ENCODE results near the gene EML6. TPM values are rescaled to one million over a fixed set of nuclear protein-coding genes. Genes with fewer than 3 reads are reported as not detected.

EML6 gene
- polyA plus RNA-seq, 1 donor from 2014 or later: 3.8 TPM

DNA sequence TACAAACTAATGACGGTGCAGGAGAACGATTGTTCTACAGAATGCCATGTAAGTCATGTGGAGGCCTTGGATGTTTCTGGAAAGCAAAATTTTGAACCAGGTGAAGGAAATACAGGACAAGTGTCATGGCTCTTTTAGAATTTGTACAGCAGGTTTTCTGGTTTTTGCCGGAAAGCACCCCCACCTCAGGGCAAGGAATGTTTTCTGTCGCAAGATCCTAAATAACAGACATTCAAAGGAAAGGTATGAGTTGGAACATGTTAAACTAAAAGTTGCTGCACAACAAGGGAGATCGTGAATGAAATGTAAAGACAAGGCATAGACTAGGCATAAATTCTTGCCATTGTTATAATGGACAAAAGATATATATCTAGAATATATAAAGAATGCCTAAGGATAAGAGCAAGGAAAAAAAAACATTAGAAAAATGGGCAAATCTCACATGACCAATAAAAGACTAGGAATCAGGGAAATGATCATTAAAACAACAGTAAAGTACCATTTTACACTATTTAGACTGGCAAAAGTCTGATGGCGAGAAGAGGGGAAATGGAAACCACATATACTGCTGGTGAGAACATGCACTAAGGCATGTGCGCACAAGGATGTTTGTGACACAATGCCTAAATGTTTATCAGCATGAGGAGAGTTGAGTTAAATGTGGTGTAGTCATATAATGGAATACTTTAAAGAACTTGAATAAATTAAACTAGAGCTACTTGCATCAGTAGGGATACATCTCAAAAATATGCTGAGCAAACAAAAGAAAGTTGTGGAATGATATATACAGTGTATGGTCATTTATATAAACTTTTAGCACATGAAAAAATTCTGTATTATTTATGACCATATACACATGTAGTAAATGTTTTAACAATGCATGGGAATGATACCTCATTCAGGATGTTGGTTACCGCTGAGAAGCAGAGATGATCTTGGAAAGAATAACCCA lies 127.0 kb downstream of the EML6 start:
- no peaks in the 10 kb centered on the region for H3K27me3 Mint-ChIP-seq
- H3K36me3 Mint-ChIP-seq: peaks cover 7% of the 10 kb centered on the region
- H3K9me3 Mint-ChIP-seq: no peaks in the 10 kb centered on the region
- no peak overlapping the region for H3K27ac Mint-ChIP-seq
- H3K4me1 Mint-ChIP-seq: peaks cover 0 to 3% (median 0%) of the 10 kb centered on the region in 3 donors
- no peak overlapping the region for H3K4me3 Mint-ChIP-seq

DNA sequence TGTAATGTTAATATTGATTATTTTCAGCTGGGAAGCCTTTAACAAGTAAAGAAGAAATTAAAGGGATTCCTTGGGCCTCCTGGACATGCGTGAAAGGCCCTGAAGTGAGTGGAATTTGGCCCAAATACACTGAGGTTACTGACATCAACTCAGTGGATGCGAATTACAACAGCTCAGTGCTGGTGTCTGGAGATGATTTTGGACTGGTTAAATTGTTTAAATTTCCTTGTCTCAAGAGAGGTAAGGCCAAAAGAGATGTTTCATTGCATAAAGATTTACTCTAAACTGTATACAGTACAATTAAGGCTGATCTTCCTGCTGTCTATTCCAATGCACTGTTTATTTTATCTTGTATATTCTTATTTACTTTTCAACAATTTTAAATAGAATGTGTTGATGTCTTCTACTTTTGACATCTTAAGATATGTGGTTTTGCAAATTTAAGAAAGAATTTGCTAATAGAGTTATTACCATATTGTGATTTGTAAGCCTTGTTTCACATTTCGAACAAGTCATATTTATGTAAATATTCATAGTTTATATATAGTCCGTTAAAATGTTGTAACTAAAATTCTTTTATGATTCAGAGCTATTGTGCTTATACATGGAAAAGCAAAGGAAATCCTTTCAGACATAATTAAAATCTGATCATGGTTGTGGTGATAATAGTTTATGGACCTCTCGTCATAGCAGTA lies 130.3 kb downstream of the EML6 start:
- Mint-ChIP-seq H3K4me1 (no peaks in the 10 kb centered on the region), H3K4me3 (no peak overlapping the region), H3K9me3 (no peaks in the 10 kb centered on the region), H3K27me3 (no peaks in the 10 kb centered on the region), H3K36me3 (peaks cover 9% of the 10 kb centered on the region), H3K27ac (no peak overlapping the region)

- Mint-ChIP-seq H3K36me3 (peaks cover 9% of the 10 kb centered on the region), H3K4me1 (no peaks in the 10 kb centered on the region), H3K9me3 (no peaks in the 10 kb centered on the region), H3K4me3 (no peak overlapping the region), H3K27ac (no peak overlapping the region), H3K27me3 (no peaks in the 10 kb centered on the region)
These were observed 132.0 kb downstream of the EML6 start for GRCh38 chr2:54855434-54855833.

- Mint-ChIP-seq H3K27me3 (no peaks in the 10 kb centered on the region), H3K4me3 (no peak overlapping the region), H3K27ac (no peak overlapping the region), H3K36me3 (peaks cover 4% of the 10 kb centered on the region), H3K9me3 (peaks cover 0 to 3% (median 1%) of the 10 kb centered on the region in 3 donors), H3K4me1 (no peaks in the 10 kb centered on the region)
These were observed 134.7 kb downstream of the EML6 start for GRCh38 chr2:54858021-54858681.

DNA sequence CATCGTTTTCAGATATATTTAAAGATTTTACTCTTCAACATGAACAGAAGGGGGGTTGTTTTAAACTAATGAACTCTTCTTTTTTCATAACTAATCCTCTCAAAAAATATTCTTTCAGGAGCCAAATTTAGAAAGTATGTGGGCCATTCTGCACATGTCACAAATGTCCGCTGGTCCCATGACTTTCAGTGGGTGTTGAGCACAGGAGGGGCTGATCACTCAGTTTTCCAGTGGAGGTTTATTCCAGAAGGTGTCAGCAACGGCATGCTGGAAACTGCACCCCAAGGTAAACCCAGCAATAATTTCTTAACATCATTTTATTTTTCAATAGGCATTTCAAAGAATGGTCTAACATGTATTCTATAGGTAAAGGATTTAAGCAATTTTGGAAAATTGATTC lies 136.0 kb downstream of the EML6 start:
- Mint-ChIP-seq H3K9me3 (peaks cover 0 to 3% (median 1%) of the 10 kb centered on the region in 3 donors), H3K27me3 (no peaks in the 10 kb centered on the region), H3K27ac (no peak overlapping the region), H3K36me3 (peaks cover 4% of the 10 kb centered on the region), H3K4me1 (no peaks in the 10 kb centered on the region), H3K4me3 (no peak overlapping the region)

DNA sequence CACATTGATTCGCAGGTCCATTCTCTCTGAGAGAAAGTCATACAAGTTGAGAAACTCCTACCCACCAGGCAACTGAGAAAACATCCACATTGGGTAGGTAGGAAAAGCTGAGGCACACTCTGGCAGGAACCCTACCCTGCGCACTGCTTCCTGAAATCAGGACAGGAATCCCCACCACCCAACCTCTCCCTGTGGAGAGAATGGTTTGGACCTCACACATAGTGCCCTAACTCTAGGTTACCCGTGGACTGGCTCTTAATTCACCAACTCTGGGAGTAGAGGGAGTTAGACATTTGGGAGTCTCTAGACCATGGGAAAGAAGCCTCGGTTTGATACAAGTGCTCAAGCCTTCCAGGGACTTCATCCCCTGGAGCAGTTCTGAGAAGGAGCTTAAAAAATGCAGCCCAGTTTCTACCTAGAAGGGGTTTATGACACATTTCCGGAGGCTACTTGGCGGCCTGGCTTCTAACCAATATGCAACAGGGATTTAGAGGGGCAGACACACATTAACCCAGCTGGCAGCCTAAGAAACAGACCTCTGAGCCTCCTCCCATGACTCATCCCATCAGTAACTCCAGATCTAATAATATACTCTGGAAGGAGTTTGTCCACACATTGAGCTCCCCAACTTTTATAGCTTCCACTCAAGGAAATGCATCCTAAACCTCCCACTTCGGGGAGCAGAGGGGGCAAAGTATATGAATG lies 136.7 kb downstream of the EML6 start:
- Mint-ChIP-seq H3K9me3 (peaks cover 0 to 3% (median 1%) of the 10 kb centered on the region in 3 donors), H3K36me3 (peaks cover 2% of the 10 kb centered on the region), H3K4me3 (no peak overlapping the region), H3K27me3 (no peaks in the 10 kb centered on the region), H3K27ac (no peak overlapping the region), H3K4me1 (no peaks in the 10 kb centered on the region)

DNA sequence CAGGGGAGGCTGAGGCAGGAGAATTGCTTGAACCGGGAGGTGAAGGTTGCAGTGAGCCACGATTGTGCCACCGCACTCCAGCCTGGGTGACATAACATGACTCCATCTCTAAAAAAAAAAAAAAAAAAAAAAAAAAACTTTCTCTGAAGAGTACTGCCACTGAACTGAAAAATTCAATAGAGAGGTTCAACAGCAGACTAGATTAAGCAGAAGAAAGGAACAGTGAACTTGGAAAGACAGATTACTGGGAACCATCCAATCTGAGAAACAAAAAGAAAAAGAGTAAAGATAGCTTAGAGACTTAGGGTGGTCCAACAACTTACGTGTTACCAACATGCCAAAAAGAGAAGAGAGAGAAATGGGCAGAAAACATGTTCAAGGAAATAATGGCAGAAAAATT lies 138.8 kb downstream of the EML6 start:
- Mint-ChIP-seq H3K27me3 (no peaks in the 10 kb centered on the region), H3K4me1 (peaks cover 5 to 7% (median 6%) of the 10 kb centered on the region in 3 donors), H3K9me3 (peaks cover 0 to 3% (median 1%) of the 10 kb centered on the region in 3 donors), H3K27ac (peak overlapping the region in 1 of 3 donors; percentile 72), H3K4me3 (peak overlapping the region in 1 of 4 donors; percentile 22), H3K36me3 (no peaks in the 10 kb centered on the region)

GRCh38 chr2:54862742-54863141 lies 139.3 kb downstream of the EML6 start:
- Mint-ChIP-seq H3K4me3 (no peak overlapping the region), H3K9me3 (peaks cover 0 to 3% (median 1%) of the 10 kb centered on the region in 3 donors)

GRCh38 chr2:54863660-54864059 lies 140.2 kb downstream of the EML6 start:
- Mint-ChIP-seq H3K9me3 (peaks cover 0 to 3% (median 1%) of the 10 kb centered on the region in 3 donors), H3K36me3 (no peaks in the 10 kb centered on the region), H3K27me3 (no peaks in the 10 kb centered on the region), H3K4me3 (no peak overlapping the region), H3K4me1 (peaks cover 7 to 14% (median 12%) of the 10 kb centered on the region in 3 donors), H3K27ac (peak overlapping the region in 1 of 3 donors; percentile 54)

More at GRCh38 chr2:54862742-54863141, 139.3 kb downstream of the EML6 start:
- no peak overlapping the region for H3K27ac Mint-ChIP-seq
- H3K27me3 Mint-ChIP-seq: no peaks in the 10 kb centered on the region
- H3K4me1 Mint-ChIP-seq: peaks cover 7 to 12% (median 10%) of the 10 kb centered on the region in 3 donors
- no peaks in the 10 kb centered on the region for H3K36me3 Mint-ChIP-seq

- Mint-ChIP-seq H3K9me3 (peaks cover 0 to 3% (median 1%) of the 10 kb centered on the region in 3 donors), H3K4me1 (peaks cover 7 to 14% (median 12%) of the 10 kb centered on the region in 3 donors)
These were observed 140.6 kb downstream of the EML6 start for GRCh38 chr2:54864096-54864495.

GRCh38 chr2:54864727-54865126 lies 141.3 kb downstream of the EML6 start:
- Mint-ChIP-seq H3K36me3 (no peaks in the 10 kb centered on the region), H3K4me1 (peaks cover 7 to 14% (median 12%) of the 10 kb centered on the region in 3 donors), H3K27me3 (no peaks in the 10 kb centered on the region), H3K4me3 (no peak overlapping the region), H3K9me3 (peaks cover 0 to 3% (median 1%) of the 10 kb centered on the region in 3 donors), H3K27ac (no peak overlapping the region)

More at GRCh38 chr2:54864096-54864495, 140.6 kb downstream of the EML6 start:
- Mint-ChIP-seq H3K36me3 (no peaks in the 10 kb centered on the region), H3K27ac (no peak overlapping the region), H3K4me3 (no peak overlapping the region), H3K27me3 (no peaks in the 10 kb centered on the region)

GRCh38 chr2:54866179-54866578 lies 142.7 kb downstream of the EML6 start:
- H3K27ac Mint-ChIP-seq: no peak overlapping the region
- no peaks in the 10 kb centered on the region for H3K27me3 Mint-ChIP-seq
- H3K4me1 Mint-ChIP-seq: peaks cover 7 to 14% (median 12%) of the 10 kb centered on the region in 3 donors
- no peaks in the 10 kb centered on the region for H3K36me3 Mint-ChIP-seq
- peaks cover 0 to 3% (median 1%) of the 10 kb centered on the region in 3 donors for H3K9me3 Mint-ChIP-seq
- no peak overlapping the region for H3K4me3 Mint-ChIP-seq

- Mint-ChIP-seq H3K9me3 (peaks cover 0 to 1% (median 0%) of the 10 kb centered on the region in 3 donors), H3K27ac (peak overlapping the region in 2 of 3 donors; percentile 2 to 54), H3K27me3 (no peaks in the 10 kb centered on the region), H3K4me3 (peak overlapping the region in 3 of 4 donors; percentile 45 to 56 (median 55)), H3K4me1 (peaks cover 7 to 14% (median 12%) of the 10 kb centered on the region in 3 donors), H3K36me3 (no peaks in the 10 kb centered on the region)
These were observed 143.4 kb downstream of the EML6 start for GRCh38 chr2:54866868-54867267.

DNA sequence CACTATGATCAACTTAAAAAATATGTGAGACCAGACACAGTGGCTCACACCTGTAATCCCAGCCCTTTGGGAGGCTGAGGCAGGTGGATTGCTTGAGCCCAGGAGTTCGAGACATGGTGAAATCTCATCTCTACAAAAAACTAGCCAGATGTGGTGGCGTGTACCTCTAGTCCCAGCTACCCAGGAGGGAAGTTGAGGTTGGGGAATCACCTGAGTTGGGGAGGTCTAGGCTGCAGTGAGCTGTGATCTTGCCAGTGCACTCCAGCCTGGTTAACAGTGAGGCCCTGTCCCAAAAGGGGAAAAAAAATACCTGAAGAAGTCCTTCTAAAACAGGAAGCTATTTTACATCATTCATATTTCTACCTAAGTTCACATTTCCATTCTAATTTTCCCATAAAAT lies 144.0 kb downstream of the EML6 start:
- Mint-ChIP-seq H3K4me1 (peaks cover 7 to 14% (median 12%) of the 10 kb centered on the region in 3 donors), H3K36me3 (no peaks in the 10 kb centered on the region), H3K9me3 (no peaks in the 10 kb centered on the region), H3K27me3 (no peaks in the 10 kb centered on the region), H3K4me3 (peak overlapping the region in 2 of 4 donors; percentile 32 to 56), H3K27ac (peak overlapping the region in 2 of 3 donors; percentile 54 to 82)

Measured in IgD-negative memory B cell (primary cell).